GM23338 (cell line): ENCODE results near the gene ZNF549. TPM values are rescaled to one million over a fixed set of nuclear protein-coding genes. Genes with fewer than 3 reads are reported as not detected.
A peak's percentile ranks its signal among the peaks of the same experiment; 100 is the strongest.

Experiments used
- ATAC-seq: fragments of 200-7000 bp; cut with Tn5 transposase; 3 replicates; pipeline ENCODE4 v1.9.1; 2020
- DNase-seq: peaks from one replicate; pipeline ENCODE4 v3.0.0-alpha.2; 2015; ENCODE audit warnings: low spot score
- H2AFZ ChIP-seq: fragments of 200-600 bp; sonication (generic); 2 replicates; pipeline ENCODE4 v1.8.0; 2016; ENCODE audit warnings: antibody characterized with exemption, mild to moderate bottlenecking, moderate library complexity
- H3F3A ChIP-seq: fragments of 200-600 bp; sonication (generic); replicated peaks from 2 replicates; pipeline ENCODE4 v1.8.0; 2017; ENCODE audit warnings: antibody characterized with exemption, mixed run types, low read depth
- H3K27ac ChIP-seq: fragments of 200-600 bp; sonication (generic); 2 replicates; pipeline ENCODE4 v1.6.1; 2016; ENCODE audit warnings: low read depth
- H3K27me3 ChIP-seq: fragments of 200-600 bp; sonication (generic); 2 replicates; pipeline ENCODE4 v1.8.0; 2016; ENCODE audit warnings: mild to moderate bottlenecking, mixed run types, moderate library complexity; ENCODE audit not compliant: insufficient read depth
- H3K36me3 ChIP-seq: fragments of 200-600 bp; sonication (generic); 2 replicates; pipeline ENCODE4 v1.8.0; 2016; ENCODE audit warnings: mild to moderate bottlenecking; ENCODE audit not compliant: insufficient read depth
- H3K4me1 ChIP-seq: fragments of 200-600 bp; sonication (generic); 2 replicates; pipeline ENCODE4 v1.8.0; 2016; ENCODE audit warnings: mild to moderate bottlenecking, moderate library complexity; ENCODE audit not compliant: insufficient read depth
- H3K4me2 ChIP-seq: fragments of 200-600 bp; sonication (generic); 2 replicates; pipeline ENCODE4 v1.7.1; 2017; ENCODE audit warnings: mixed run types
- H3K4me3 ChIP-seq: fragments of 200-600 bp; sonication (generic); 2 replicates; pipeline ENCODE4 v1.6.1; 2016; ENCODE audit warnings: mixed run types
- H3K79me2 ChIP-seq: fragments of 200-600 bp; sonication (generic); replicated peaks from 2 replicates; pipeline ENCODE4 v1.8.0; 2017; ENCODE audit warnings: mild to moderate bottlenecking; ENCODE audit not compliant: insufficient read depth
- H3K9me2 ChIP-seq: fragments of 200-600 bp; sonication (generic); 2 replicates; pipeline ENCODE4 v1.8.0; 2017; ENCODE audit not compliant: insufficient read depth
- H4K20me1 ChIP-seq: fragments of 200-600 bp; sonication (generic); replicated peaks from 2 replicates; pipeline ENCODE4 v1.8.0; 2017; ENCODE audit warnings: mild to moderate bottlenecking; ENCODE audit not compliant: insufficient read depth
- H3K27ac Mint-ChIP-seq: 2 replicates; pipeline ENCODE4 v1.8.0; 2020; ENCODE audit warnings: inconsistent platforms, mild to moderate bottlenecking, moderate library complexity, mixed read lengths
- H3K27me3 Mint-ChIP-seq: 3 replicates; pipeline ENCODE4 v1.8.0; 2022; ENCODE audit warnings: low read depth, mild to moderate bottlenecking, moderate library complexity, mixed read lengths, inconsistent platforms; ENCODE audit not compliant: insufficient read depth, poor library complexity
- H3K36me3 Mint-ChIP-seq: 3 replicates; pipeline ENCODE4 v1.8.0; 2021; ENCODE audit warnings: low read depth, mild to moderate bottlenecking, inconsistent platforms, moderate library complexity, mixed read lengths
- H3K4me1 Mint-ChIP-seq: 3 replicates; pipeline ENCODE4 v1.8.0; 2020; ENCODE audit warnings: mild to moderate bottlenecking, inconsistent platforms, mixed read lengths
- H3K4me3 Mint-ChIP-seq: 3 replicates; pipeline ENCODE4 v1.8.0; 2021; ENCODE audit warnings: moderate library complexity, mild to moderate bottlenecking, inconsistent platforms, mixed read lengths
- H3K9me3 Mint-ChIP-seq: 3 replicates; pipeline ENCODE4 v1.8.0; 2020; ENCODE audit warnings: moderate library complexity, mild to moderate bottlenecking, inconsistent platforms, mixed read lengths
- CREB1 ChIP-seq: fragments of 250-450 bp; sonication (Bioruptor Pico); IDR thresholded peaks from 2 replicates; pipeline ENCODE4 v1.5.0; 2020; ENCODE audit warnings: low read depth, mild to moderate bottlenecking, moderate library complexity
- EZH2 ChIP-seq: fragments of 200-600 bp; sonication (generic); IDR thresholded peaks from one replicate; pipeline ENCODE4 v1.8.0; 2017; ENCODE audit warnings: antibody characterized with exemption, mild to moderate bottlenecking, low read depth; ENCODE audit not compliant: unreplicated experiment
- NANOG ChIP-seq: IDR thresholded peaks from 2 replicates; pipeline ENCODE4 v1.6.1; 2016; ENCODE audit warnings: antibody characterized with exemption, borderline replicate concordance
- STAT1 ChIP-seq: IDR thresholded peaks from one replicate; pipeline ENCODE4 v1.6.1; 2016; ENCODE audit warnings: antibody characterized with exemption; ENCODE audit not compliant: unreplicated experiment
- ZNF114 ChIP-seq: fragments of 250-450 bp; sonication (Bioruptor Pico); IDR thresholded peaks from 2 replicates; pipeline ENCODE4 v1.5.0; 2020; ENCODE audit warnings: mild to moderate bottlenecking, moderate library complexity
- ZNF331 ChIP-seq: fragments of 250-450 bp; sonication (Bioruptor Pico); IDR thresholded peaks from 2 replicates; pipeline ENCODE4 v1.5.0; 2020; ENCODE audit warnings: low read depth, mild to moderate bottlenecking, moderate library complexity
- polyA plus RNA-seq: library from polyadenylated mRNA; unstranded; fragments of >200 nt; fragmentation: Nextera tagmentation; extraction: Ambion mirVana; gene quantifications from 2 replicates; pipeline ENCODE4 v1.2.1, GENCODE V29; 2016
- total RNA-seq: library from RNA; depleted of rRNA; stranded (reverse); fragments of >200 nt; shearing (Covaris generic); gene quantifications from 2 replicates; pipeline ENCODE4 v1.2.3, GENCODE V29; 2014
- TF ChIP-seq, protein P1 (sequence below): IDR thresholded peaks from one replicate; pipeline ENCODE4 v1.6.1; 2018; ENCODE audit warnings: antibody characterized with exemption; ENCODE audit not compliant: unreplicated experiment
- TF ChIP-seq, protein P2 (sequence below): IDR thresholded peaks from 2 replicates; pipeline ENCODE4 v1.6.1; 2016; ENCODE audit warnings: antibody characterized with exemption
- TF ChIP-seq, protein P3 (sequence below), 2 experiments: fragments of 200-600 bp in 1 of 2; sonication (generic) in 1 of 2; conservative IDR thresholded peaks; 2 replicates each; pipeline versions ENCODE4 v1.5.1 to v1.6.1; 2016 to 2017; ENCODE audit warnings: antibody characterized with exemption in 2 of 2, low read depth in 2 of 2, mild to moderate bottlenecking in 2 of 2, moderate library complexity in 1 of 2

Gene ZNF549
- total and polyA plus RNA-seq, 2 experiments from 2014 or later = 4.3 to 11.6 TPM

DNA sequence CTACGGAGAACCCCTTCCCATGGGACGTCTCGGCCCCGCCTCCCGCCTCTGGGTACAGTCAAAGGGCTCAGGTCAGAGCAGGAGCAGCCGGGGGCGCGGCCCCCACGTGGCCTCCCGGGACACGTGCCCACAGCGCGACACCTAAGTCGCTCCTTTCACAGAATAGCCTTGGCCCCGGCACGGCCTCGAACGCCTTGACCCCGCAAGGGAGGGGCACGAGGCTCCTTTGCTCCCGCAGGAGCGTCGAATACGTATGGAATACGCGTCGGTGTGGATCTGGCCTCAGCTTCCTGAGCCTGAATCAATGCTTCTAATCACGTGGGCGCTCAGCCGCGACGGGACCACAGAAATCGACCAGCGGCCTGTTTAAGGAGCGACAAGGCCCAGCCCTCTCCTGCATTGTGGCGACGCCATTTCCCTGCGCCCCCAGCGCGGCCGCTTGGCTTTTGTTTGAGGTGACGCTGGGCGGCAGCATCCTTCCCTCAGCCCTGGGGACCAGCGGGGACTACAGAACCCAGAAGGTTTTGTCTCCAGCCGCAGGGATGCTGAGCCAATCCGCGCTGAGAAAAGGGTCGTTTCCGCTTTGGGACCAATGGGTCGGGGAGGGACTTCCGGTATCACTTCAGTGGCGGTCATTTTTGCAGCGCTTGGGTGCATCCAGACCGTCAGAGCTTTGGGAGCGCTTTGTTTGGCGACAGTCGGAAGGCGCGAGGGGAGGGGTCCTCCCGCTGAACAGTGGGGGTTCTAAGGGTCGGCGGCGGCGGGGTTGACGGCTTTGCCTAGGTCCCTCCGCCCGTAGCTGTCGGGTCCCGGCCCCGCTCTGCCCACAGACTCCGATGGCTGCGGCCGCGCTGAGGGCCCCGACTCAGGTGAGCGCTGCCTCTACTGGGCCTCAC is 56.6 kb downstream of the ZNF549 start, which contains the start of gene ZIK1 (continued):
- TF ChIP-seq, protein P1, sequence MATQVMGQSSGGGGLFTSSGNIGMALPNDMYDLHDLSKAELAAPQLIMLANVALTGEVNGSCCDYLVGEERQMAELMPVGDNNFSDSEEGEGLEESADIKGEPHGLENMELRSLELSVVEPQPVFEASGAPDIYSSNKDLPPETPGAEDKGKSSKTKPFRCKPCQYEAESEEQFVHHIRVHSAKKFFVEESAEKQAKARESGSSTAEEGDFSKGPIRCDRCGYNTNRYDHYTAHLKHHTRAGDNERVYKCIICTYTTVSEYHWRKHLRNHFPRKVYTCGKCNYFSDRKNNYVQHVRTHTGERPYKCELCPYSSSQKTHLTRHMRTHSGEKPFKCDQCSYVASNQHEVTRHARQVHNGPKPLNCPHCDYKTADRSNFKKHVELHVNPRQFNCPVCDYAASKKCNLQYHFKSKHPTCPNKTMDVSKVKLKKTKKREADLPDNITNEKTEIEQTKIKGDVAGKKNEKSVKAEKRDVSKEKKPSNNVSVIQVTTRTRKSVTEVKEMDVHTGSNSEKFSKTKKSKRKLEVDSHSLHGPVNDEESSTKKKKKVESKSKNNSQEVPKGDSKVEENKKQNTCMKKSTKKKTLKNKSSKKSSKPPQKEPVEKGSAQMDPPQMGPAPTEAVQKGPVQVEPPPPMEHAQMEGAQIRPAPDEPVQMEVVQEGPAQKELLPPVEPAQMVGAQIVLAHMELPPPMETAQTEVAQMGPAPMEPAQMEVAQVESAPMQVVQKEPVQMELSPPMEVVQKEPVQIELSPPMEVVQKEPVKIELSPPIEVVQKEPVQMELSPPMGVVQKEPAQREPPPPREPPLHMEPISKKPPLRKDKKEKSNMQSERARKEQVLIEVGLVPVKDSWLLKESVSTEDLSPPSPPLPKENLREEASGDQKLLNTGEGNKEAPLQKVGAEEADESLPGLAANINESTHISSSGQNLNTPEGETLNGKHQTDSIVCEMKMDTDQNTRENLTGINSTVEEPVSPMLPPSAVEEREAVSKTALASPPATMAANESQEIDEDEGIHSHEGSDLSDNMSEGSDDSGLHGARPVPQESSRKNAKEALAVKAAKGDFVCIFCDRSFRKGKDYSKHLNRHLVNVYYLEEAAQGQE = no peak
- TF ChIP-seq CREB1 (CRISPR knock-in tag) (peak; percentile 93), NANOG (no peak), STAT1 (no peak), ZNF114 (CRISPR knock-in tag) (no peak), ZNF331 (no peak)
- TF ChIP-seq, protein P2, sequence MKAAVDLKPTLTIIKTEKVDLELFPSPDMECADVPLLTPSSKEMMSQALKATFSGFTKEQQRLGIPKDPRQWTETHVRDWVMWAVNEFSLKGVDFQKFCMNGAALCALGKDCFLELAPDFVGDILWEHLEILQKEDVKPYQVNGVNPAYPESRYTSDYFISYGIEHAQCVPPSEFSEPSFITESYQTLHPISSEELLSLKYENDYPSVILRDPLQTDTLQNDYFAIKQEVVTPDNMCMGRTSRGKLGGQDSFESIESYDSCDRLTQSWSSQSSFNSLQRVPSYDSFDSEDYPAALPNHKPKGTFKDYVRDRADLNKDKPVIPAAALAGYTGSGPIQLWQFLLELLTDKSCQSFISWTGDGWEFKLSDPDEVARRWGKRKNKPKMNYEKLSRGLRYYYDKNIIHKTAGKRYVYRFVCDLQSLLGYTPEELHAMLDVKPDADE = peak; percentile 90
- TF ChIP-seq, protein P3, sequence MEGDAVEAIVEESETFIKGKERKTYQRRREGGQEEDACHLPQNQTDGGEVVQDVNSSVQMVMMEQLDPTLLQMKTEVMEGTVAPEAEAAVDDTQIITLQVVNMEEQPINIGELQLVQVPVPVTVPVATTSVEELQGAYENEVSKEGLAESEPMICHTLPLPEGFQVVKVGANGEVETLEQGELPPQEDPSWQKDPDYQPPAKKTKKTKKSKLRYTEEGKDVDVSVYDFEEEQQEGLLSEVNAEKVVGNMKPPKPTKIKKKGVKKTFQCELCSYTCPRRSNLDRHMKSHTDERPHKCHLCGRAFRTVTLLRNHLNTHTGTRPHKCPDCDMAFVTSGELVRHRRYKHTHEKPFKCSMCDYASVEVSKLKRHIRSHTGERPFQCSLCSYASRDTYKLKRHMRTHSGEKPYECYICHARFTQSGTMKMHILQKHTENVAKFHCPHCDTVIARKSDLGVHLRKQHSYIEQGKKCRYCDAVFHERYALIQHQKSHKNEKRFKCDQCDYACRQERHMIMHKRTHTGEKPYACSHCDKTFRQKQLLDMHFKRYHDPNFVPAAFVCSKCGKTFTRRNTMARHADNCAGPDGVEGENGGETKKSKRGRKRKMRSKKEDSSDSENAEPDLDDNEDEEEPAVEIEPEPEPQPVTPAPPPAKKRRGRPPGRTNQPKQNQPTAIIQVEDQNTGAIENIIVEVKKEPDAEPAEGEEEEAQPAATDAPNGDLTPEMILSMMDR (conservative IDR thresholded peaks at IDR 0.05; ENCODE audit: low read depth in 2 of 2) = peak in 1 of 2 experiments; percentile 26; a peak in 1 of 4 replicates

DNA sequence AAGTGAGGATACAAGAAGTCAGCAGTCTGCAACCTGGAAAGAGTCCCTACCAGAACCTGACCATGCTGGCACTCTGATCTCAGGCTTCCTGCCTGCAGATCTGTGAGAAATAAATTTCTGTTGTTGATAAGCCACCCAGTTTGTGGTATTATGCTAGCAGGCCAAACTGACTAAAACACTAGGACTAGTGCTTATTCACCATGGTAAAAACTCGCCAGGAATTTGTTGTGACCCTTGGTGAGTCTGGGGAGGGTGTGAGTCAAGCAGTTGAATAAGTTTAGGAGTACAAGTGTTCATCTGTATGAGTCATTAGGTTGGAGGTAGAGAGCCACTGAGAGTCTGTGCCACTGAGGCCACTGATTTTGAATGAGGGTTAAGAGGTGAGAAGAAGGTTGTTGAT is 60.4 kb downstream of the ZNF549 start:
- no peak for TF ChIP-seq EZH2
- peaks cover 50% of the 10 kb centered on the region for H3K79me2 ChIP-seq
- DNase-seq (no peak), ATAC-seq (no peak)
- H3K27ac ChIP-seq = no peak overlapping the region
- H3K36me3 ChIP-seq = peaks cover 44% of the 10 kb centered on the region
- H3K27ac Mint-ChIP-seq = no peak overlapping the region
- no peak overlapping the region for H2AFZ ChIP-seq
- H3K4me1 Mint-ChIP-seq = peaks cover 7% of the 10 kb centered on the region
- no peaks in the 10 kb centered on the region for H3K27me3 ChIP-seq
- H3K9me3 Mint-ChIP-seq = peaks cover 95% of the 10 kb centered on the region
- H4K20me1 ChIP-seq = peaks cover 12% of the 10 kb centered on the region
- H3K27me3 Mint-ChIP-seq = peaks cover 11% of the 10 kb centered on the region
- H3K4me2 ChIP-seq = no peak overlapping the region
- H3K4me1 ChIP-seq = peaks cover 11% of the 10 kb centered on the region
- no peak overlapping the region for H3K4me3 ChIP-seq
- peaks cover 8% of the 10 kb centered on the region; the same call in 1 of the 2 replicates for H3K9me2 ChIP-seq
- H3K36me3 Mint-ChIP-seq = peaks cover 91% of the 10 kb centered on the region
- H3K4me3 Mint-ChIP-seq = no peak overlapping the region
- H3F3A ChIP-seq = 0 out of 2 replicates have a peak, but pooled peaks cover 6% of the 10 kb centered on the region
